Gastrocnemius medialis (tissue), 4 donors: ENCODE data around the gene ROBO1.

Experiments
- POLR2A ChIP-seq, 2 donors: fragments of 450-650 bp; IDR thresholded peaks; one replicate each; pipeline ENCODE4 v1.6.1; 2017; ENCODE audit warnings: antibody characterized with exemption in 2 of 2, mild to moderate bottlenecking in 2 of 2, moderate library complexity in 2 of 2
- TF ChIP-seq, protein P1 (sequence below), 5 experiments: fragments of 450-650 bp in 3 of 5; fragments of 200-600 bp in 2 of 5; sonication (generic) in 2 of 5; IDR thresholded peaks in 4 of 5; conservative IDR thresholded peaks in 1 of 5; 1 replicate in 4 of 5; 2 replicates in 1 of 5; pipeline ENCODE4 v1.5.1; 2016 to 2019; ENCODE audit warnings: antibody characterized with exemption in 5 of 5, mild to moderate bottlenecking in 3 of 5, moderate library complexity in 3 of 5

DNA sequence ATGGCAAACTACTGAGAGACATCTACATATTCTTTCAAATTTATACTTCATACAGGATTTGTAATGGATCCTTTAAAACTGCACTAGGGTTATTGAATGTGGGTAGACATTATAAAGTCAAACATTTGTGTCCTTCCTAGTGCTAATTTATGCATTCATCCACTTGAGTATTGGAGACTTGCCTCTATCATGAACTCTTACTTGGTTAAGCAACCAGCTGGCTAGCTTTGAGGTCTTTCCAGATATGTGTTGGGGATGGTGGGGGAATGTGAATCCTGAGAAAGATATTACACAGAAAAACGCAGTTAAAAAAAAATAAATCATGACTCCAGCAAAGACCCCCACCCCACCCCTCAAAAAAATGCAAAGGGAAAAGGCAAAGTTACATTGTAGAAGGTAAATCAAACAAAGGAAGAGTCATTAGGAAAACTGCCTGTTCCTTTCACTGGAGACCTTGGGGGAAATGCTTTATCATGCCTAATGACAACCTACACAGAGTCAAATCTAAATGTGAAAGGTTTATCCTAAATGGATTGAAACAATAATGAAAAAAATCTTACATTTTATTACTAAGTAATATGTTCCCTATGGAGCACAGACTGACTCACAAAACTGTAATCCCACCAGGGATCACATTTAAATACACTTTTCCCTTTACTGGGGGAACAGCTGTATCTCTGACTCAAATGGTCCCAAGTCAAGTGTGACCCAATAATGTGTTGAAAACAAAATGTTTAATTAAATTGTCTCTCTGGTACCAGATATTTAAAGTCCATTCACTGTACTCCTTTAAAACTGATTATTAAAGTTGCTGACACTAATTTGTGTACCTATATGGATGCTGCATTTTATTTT, 522.3 kb downstream of the ROBO1 start:
- TF ChIP-seq, protein P1, sequence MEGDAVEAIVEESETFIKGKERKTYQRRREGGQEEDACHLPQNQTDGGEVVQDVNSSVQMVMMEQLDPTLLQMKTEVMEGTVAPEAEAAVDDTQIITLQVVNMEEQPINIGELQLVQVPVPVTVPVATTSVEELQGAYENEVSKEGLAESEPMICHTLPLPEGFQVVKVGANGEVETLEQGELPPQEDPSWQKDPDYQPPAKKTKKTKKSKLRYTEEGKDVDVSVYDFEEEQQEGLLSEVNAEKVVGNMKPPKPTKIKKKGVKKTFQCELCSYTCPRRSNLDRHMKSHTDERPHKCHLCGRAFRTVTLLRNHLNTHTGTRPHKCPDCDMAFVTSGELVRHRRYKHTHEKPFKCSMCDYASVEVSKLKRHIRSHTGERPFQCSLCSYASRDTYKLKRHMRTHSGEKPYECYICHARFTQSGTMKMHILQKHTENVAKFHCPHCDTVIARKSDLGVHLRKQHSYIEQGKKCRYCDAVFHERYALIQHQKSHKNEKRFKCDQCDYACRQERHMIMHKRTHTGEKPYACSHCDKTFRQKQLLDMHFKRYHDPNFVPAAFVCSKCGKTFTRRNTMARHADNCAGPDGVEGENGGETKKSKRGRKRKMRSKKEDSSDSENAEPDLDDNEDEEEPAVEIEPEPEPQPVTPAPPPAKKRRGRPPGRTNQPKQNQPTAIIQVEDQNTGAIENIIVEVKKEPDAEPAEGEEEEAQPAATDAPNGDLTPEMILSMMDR (IDR thresholded peaks at IDR 0.05 in 4 of 5, conservative IDR thresholded peaks at IDR 0.05 in 1 of 5): no peak
- no peak for TF ChIP-seq POLR2A (IDR thresholded peaks at IDR 0.05)
